HCT116 (cell line): Measurements from ENCODE around the gene CAPN5. TPM values are rescaled to one million over a fixed set of nuclear protein-coding genes. Genes with fewer than 3 reads are reported as not detected.

Source experiments
- ATAC-seq: fragments of 200-7000 bp; cut with Tn5 transposase; 2 replicates; pipeline ENCODE4 v1.9.1; 2020; ENCODE audit warnings: mild to moderate bottlenecking, moderate library complexity
- BruUV-seq: library from RNA; stranded (reverse); fragments of 400-500 nt; replicated peaks from 2 replicates; lab custom pipeline; 2021; lab: Mats Ljungman, UMichigan
- CTCF ChIA-PET: fragments of 300-600 bp; sonication (Branson Sonifier 250); formaldehyde crosslinking; loops from one replicate; lab custom pipeline; 2021; ENCODE audit warnings: antibody characterized with exemption; lab: Charles Lee
- POLR2A ChIA-PET: fragments of 300-600, 350-600 bp; sonication (Branson Sonifier 250); formaldehyde crosslinking; loops from one replicate; lab custom pipeline; 2021; ENCODE audit warnings: antibody characterized with exemption; lab: Charles Lee
- RAD21 ChIA-PET, 2 experiments: fragments of 300-600 bp; sonication (Branson Sonifier 250); formaldehyde crosslinking; loops; one replicate each; lab custom pipeline; 2023; ENCODE audit warnings: low total read pairs in 2 of 2; ENCODE audit not compliant: uncharacterized antibody in 2 of 2, unreplicated experiment in 2 of 2, low non-redundant PET in 1 of 2; lab: Charles Lee
- DNase-seq: peaks from one replicate; pipeline ENCODE4 v3.0.0-alpha.2; 2010; ENCODE audit warnings: low read depth, low spot score
- H2AFZ ChIP-seq: fragments of 200-600 bp; shearing (Covaris generic), sonication (generic); 2 replicates; pipeline ENCODE4 v1.6.1; 2017; ENCODE audit warnings: low read depth, mixed run types, mixed read lengths, antibody characterized with exemption, low read length; ENCODE audit not compliant: poor library complexity, severe bottlenecking
- H3K27ac ChIP-seq: 2 replicates; pipeline ENCODE4 v1.5.1; 2012; ENCODE audit warnings: low read depth, low read length
- H3K27me3 ChIP-seq: fragments of 200-600 bp; sonication (generic); 2 replicates; pipeline ENCODE4 v1.6.1; 2016; ENCODE audit warnings: mixed run types, low read length, mixed read lengths; ENCODE audit not compliant: insufficient read depth
- H3K36me3 ChIP-seq, 2 experiments: fragments of 200-500 bp in 1 of 2; fragments of 200-600 bp in 1 of 2; sonication (Bioruptor generic) in 1 of 2; sonication (generic) in 1 of 2; 2 replicates each; pipeline versions ENCODE4 v1.5.1 to v1.6.1; 2014 to 2016; ENCODE audit warnings: low read length in 2 of 2, inconsistent platforms in 1 of 2, mixed read lengths in 1 of 2, mixed run types in 1 of 2; ENCODE audit not compliant: insufficient read depth in 2 of 2, control insufficient read depth in 1 of 2
- H3K4me1 ChIP-seq, 2 experiments: fragments of 200-600 bp in 1 of 2; sonication (generic) in 1 of 2; 2 replicates each; pipeline versions ENCODE4 v1.5.1 to v1.6.1; 2012 to 2017; ENCODE audit warnings: low read length in 2 of 2, inconsistent platforms in 1 of 2, mild to moderate bottlenecking in 1 of 2, mixed read lengths in 1 of 2, mixed run types in 1 of 2, moderate library complexity in 1 of 2; ENCODE audit not compliant: insufficient read depth in 2 of 2, control insufficient read depth in 1 of 2
- H3K4me2 ChIP-seq: fragments of 200-600 bp; sonication (generic); 2 replicates; pipeline ENCODE4 v1.6.1; 2017; ENCODE audit warnings: mixed run types, low read length, mixed read lengths
- H3K4me3 ChIP-seq, 2 experiments: fragments of 200-600 bp in 1 of 2; sonication (generic) in 1 of 2; replicated peaks in 1 of 2; 2 replicates each; pipeline ENCODE4 v1.5.1; 2011 to 2016; ENCODE audit warnings: low read length in 2 of 2, control low read depth in 1 of 2, low read depth in 1 of 2, mild to moderate bottlenecking in 1 of 2, mixed read lengths in 1 of 2, mixed run types in 1 of 2
- H3K79me2 ChIP-seq: fragments of 200-600 bp; sonication (generic); 2 replicates; pipeline ENCODE4 v1.6.1; 2017; ENCODE audit warnings: mild to moderate bottlenecking, mixed run types, low read length, moderate library complexity, mixed read lengths; ENCODE audit not compliant: insufficient read depth
- H3K9ac ChIP-seq: fragments of 200-600 bp; sonication (generic); 2 replicates; pipeline ENCODE4 v1.6.1; 2016; ENCODE audit warnings: low read length, mixed read lengths
- H3K9me2 ChIP-seq: fragments of 200-600 bp; sonication (generic), shearing (Covaris generic); 2 replicates; pipeline ENCODE4 v1.6.1; 2017; ENCODE audit warnings: mixed run types, mild to moderate bottlenecking, moderate library complexity; ENCODE audit not compliant: insufficient read depth
- H3K9me3 ChIP-seq, 2 experiments: fragments of 200-500 bp in 1 of 2; fragments of 200-600 bp in 1 of 2; sonication (Bioruptor generic) in 1 of 2; sonication (generic) in 1 of 2; 2 replicates each; pipeline ENCODE4 v1.6.1; 2014 to 2017; ENCODE audit warnings: low read length in 2 of 2, mixed read lengths in 2 of 2, inconsistent platforms in 1 of 2, low read depth in 1 of 2, mild to moderate bottlenecking in 1 of 2, mixed run types in 1 of 2, moderate library complexity in 1 of 2; ENCODE audit not compliant: control insufficient read depth in 1 of 2, insufficient read depth in 1 of 2
- H4K20me1 ChIP-seq: fragments of 200-600 bp; sonication (generic), shearing (Covaris generic); 2 replicates; pipeline ENCODE4 v1.6.1; 2017; ENCODE audit warnings: mixed run types, mild to moderate bottlenecking, moderate library complexity; ENCODE audit not compliant: insufficient read depth
- CBX3 ChIP-seq: IDR thresholded peaks from 2 replicates; pipeline ENCODE4 v1.6.1; 2012; ENCODE audit warnings: low read depth
- CTCF ChIP-seq, 3 experiments: fragments of 200-600 bp in 1 of 3; sonication (generic) in 1 of 3; IDR thresholded peaks in 2 of 3; conservative IDR thresholded peaks in 1 of 3; 2 replicates each; pipeline ENCODE4 v1.5.1; 2012 to 2017; ENCODE audit warnings: low read depth in 2 of 3, low read length in 2 of 3, antibody characterized with exemption in 1 of 3, borderline replicate concordance in 1 of 3, control low read depth in 1 of 3, mild to moderate bottlenecking in 1 of 3, mixed read lengths in 1 of 3, mixed run types in 1 of 3, moderate library complexity in 1 of 3; ENCODE audit not compliant: insufficient read depth in 1 of 3
- EGR1 ChIP-seq: IDR thresholded peaks from 2 replicates; pipeline ENCODE4 v1.6.1; 2012; ENCODE audit warnings: low read depth
- EZH2phosphoT487 ChIP-seq: fragments of 200-600 bp; IDR thresholded peaks from 2 replicates; pipeline ENCODE4 v1.6.1; 2018; ENCODE audit warnings: antibody characterized with exemption, borderline replicate concordance
- JUND ChIP-seq: IDR thresholded peaks from 2 replicates; pipeline ENCODE4 v1.6.1; 2012
- POLR2A ChIP-seq: IDR thresholded peaks from 2 replicates; pipeline ENCODE4 v1.7.0; 2011; ENCODE audit warnings: borderline replicate concordance; ENCODE audit not compliant: insufficient read depth, insufficient read length; ENCODE audit errors: extremely low read depth
- POLR2AphosphoS5 ChIP-seq: IDR thresholded peaks from 2 replicates; pipeline ENCODE4 v1.6.1; 2011; ENCODE audit warnings: mild to moderate bottlenecking, low read depth, low read length, moderate library complexity
- SIN3A ChIP-seq: IDR thresholded peaks from 2 replicates; pipeline ENCODE4 v1.6.1; 2012; ENCODE audit warnings: low read depth
- SRF ChIP-seq: IDR thresholded peaks from 2 replicates; pipeline ENCODE4 v1.6.1; 2012; ENCODE audit warnings: low read depth
- ZBTB33 ChIP-seq: IDR thresholded peaks from 2 replicates; pipeline ENCODE4 v1.6.1; 2011; ENCODE audit warnings: mild to moderate bottlenecking, low read length, moderate library complexity; ENCODE audit not compliant: insufficient replicate concordance; ENCODE audit errors: extremely low read depth
- ZNF274 ChIP-seq: fragments of 200-500 bp; sonication (Bioruptor generic); IDR thresholded peaks from 2 replicates; pipeline ENCODE4 v1.6.1; 2014; ENCODE audit warnings: mild to moderate bottlenecking, low read depth, low read length, inconsistent platforms
- intact Hi-C: fragments of 100-400 bp; cut with micrococcal nuclease; formaldehyde crosslinking; loops from 2 replicates; pipeline ENCODE4 v1.10.0; 2022
- total RNA-seq: library from RNA; stranded (reverse); gene quantifications from one replicate; pipeline ENCODE4 v1.2.1, GENCODE V29; 2021; ENCODE audit not compliant: unreplicated experiment

Gene CAPN5
- total RNA-seq, 1 experiment from 2014 or later = 8.6 TPM

GRCh38 chr11:77126156-77126775, 59.5 kb downstream of the CAPN5 start:
- H3K9me3 ChIP-seq = no peaks in the 10 kb centered on the region
- POLR2A ChIA-PET = no interaction called here
- no peak overlapping the region for H2AFZ ChIP-seq
- TF ChIP-seq JUND (no peak), EZH2phosphoT487 (no peak), SIN3A (no peak), CTCF (IDR thresholded peaks at IDR 0.05 in 2 of 3, conservative IDR thresholded peaks at IDR 0.05 in 1 of 3; ENCODE audit: borderline replicate concordance in 1 of 3, insufficient read depth in 1 of 3, low read depth in 2 of 3, low read length in 2 of 3) (no peak), EGR1 (no peak), POLR2AphosphoS5 (no peak), ZNF274 (no peak), POLR2A (no peak), CBX3 (no peak), SRF (no peak), ZBTB33 (no peak)
- TF ChIP-seq, all 23 proteins: peak for 0
- peak overlapping the region; percentile 93 for H3K4me2 ChIP-seq
- intact Hi-C loops = no loop called here
- CTCF ChIA-PET = interaction anchor here (0.6 to 2.6 kb wide), 15 partner anchors 9 to 493 kb away, joined by 3 to 26 read pairs (median 7); partner anchors contain the start of gene B3GNT6
- H3K27me3 ChIP-seq = no peaks in the 10 kb centered on the region
- no peaks in the 10 kb centered on the region for H3K36me3 ChIP-seq
- H3K4me1 ChIP-seq = peaks cover 3 to 15% of the 10 kb centered on the region in 2 experiments; a peak in 3 of 4 replicates
- no peak overlapping the region for H3K27ac ChIP-seq
- H3K4me3 ChIP-seq = no peak overlapping the region
- no peaks in the 10 kb centered on the region for H3K79me2 ChIP-seq
- no peak for ATAC-seq
- H3K9me2 ChIP-seq = no peaks in the 10 kb centered on the region
- H3K9ac ChIP-seq = no peak overlapping the region
- no peaks in the 10 kb centered on the region for H4K20me1 ChIP-seq
- RAD21 ChIA-PET = interaction anchor here in 1 of 2 experiments (1.0 kb wide), 1 partner anchor 79 kb away, joined by 3 read pairs; no protein-coding TSS in a partner anchor
- no TSS peak for BruUV-seq
- DNase-seq = no peak
